ENCODE measurements around the gene CHTF18. TPM values are rescaled to one million over a fixed set of nuclear protein-coding genes. Genes with fewer than 3 reads are reported as not detected.

The CHTF18 gene
- total and polyA plus RNA-seq, 10 of the 15 experiments (the other 5 are each of a cell fraction or from before 2014, with no cell fraction given) = 1.6 to 87.8 (median 19.4) TPM

DNA sequence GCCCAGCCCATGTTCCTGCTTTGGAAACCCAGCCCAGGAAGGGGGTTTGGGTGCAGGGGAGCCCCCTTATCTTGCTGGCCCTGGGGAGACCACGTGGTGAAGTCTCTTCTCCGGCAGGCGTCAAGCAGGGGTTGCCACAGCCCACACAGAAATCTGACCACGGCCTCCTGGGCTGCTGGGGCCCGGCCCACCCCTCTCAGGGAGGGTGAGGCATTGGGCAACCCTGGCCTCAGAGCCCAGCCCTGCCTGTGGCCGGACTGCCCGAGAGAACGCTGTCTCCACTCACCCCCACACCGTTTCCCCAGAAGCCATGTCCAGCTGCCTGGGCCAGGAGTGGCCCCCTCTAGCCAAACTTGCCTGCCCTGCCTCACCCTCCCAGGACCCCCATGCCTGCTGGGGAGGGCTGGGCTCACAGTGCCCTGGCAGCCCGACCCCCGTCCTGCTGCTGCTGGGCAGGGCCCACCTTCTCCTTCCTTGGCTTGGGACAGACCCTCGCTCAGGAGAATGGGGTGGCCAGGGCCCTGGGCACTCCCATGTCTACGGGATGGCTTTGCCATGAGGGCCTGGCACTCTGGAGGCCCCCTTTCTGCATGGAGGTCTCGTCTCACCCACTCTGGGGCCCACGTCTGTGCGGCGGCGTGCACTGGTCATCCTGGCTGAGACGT, 6.9 kb upstream of the CHTF18 start:
- DNase-seq (ENCODE audit: low read depth, low spot score) (no peak), ATAC-seq (no peak), FAIRE-seq (no peak)
- no peaks in the 10 kb centered on the region for H4K20me1 ChIP-seq (ENCODE audit: control insufficient read depth, insufficient read depth)
- no peak overlapping the region for H2AFZ ChIP-seq (ENCODE audit: control insufficient read depth, low read depth, low read length)
- H3K27me3 ChIP-seq (replicated peaks in 1 of 2; ENCODE audit: control insufficient read depth in 2 of 2, insufficient read depth in 2 of 2, low read length in 1 of 2) = no peaks in the 10 kb centered on the region
- BruUV-seq (replicated peaks) = no TSS peak
- no peak for TF ChIP-seq GATAD2B (conservative IDR thresholded peaks at IDR 0.05; ENCODE audit: low read depth)
- no peak overlapping the region for H3K4me2 ChIP-seq (ENCODE audit: control insufficient read depth, insufficient read depth)
- no peak overlapping the region for H3K9ac ChIP-seq (ENCODE audit: control insufficient read depth, insufficient read depth, low read length)
- peaks cover 0 to 5% of the 10 kb centered on the region in 2 experiments; a peak in 2 of 4 replicates for H3K36me3 ChIP-seq (ENCODE audit: control insufficient read depth in 2 of 2, insufficient read depth in 2 of 2, low read length in 1 of 2)
- H3K9me3 ChIP-seq (replicated peaks; ENCODE audit: control insufficient read depth, insufficient read depth, low read length) = no peaks in the 10 kb centered on the region
- ChIA-PET POLR2A (no interaction called here), RAD21 (ENCODE audit: unreplicated experiment) (no interaction called here), CTCF (no interaction called here), SMC1A (ENCODE audit: uncharacterized antibody, unreplicated experiment) (no interaction called here)
- in situ Hi-C loops (cut with MboI) (no loop called here), intact Hi-C loops (cut with micrococcal nuclease; ENCODE audit: unreplicated experiment) (no loop called here)
- H3K4me1 ChIP-seq (ENCODE audit: control insufficient read depth, insufficient read depth, low read length) = no peaks in the 10 kb centered on the region
- no peak overlapping the region for H3K27ac ChIP-seq (ENCODE audit: control insufficient read depth, insufficient read depth)
- 19% methylated on average over 19 of the region's 19 CpGs for WGBS (ENCODE audit: insufficient coverage, insufficient replicate concordance, low lambda C conversion rate, missing lambda C conversion rate)
- H3K4me3 ChIP-seq = no peak overlapping the region
- H3K79me2 ChIP-seq (ENCODE audit: control insufficient read depth, insufficient read depth, low read length) = no peaks in the 10 kb centered on the region; the same call in none of the 2 replicates

DNA sequence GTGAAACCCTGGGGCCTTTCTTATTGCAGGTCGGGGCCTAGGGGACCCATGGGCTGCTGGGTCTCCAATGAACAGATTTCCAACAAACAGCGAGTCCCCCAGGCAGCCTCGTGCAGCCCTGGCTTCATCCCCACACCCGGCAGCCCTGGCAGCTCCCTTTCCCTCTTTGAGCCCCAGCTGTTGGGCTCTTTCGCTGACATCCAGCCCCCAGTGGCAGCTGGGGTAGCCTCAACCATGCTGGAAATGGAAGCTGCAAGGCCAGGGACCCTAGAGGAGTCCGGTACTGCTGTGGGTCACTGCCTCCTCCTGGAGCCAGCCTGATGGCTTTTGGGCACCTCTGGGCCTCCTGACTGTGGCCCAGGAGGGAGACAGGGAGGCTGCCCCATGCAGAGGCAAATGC, 6.2 kb upstream of the CHTF18 start:
- peaks cover 3% of the 10 kb centered on the region for H3K79me2 ChIP-seq (ENCODE audit: control insufficient read depth, insufficient read depth, low read length)
- no peaks in the 10 kb centered on the region for H3K9me3 ChIP-seq (replicated peaks; ENCODE audit: control insufficient read depth, insufficient read depth, low read length)
- H3K27ac ChIP-seq (ENCODE audit: control insufficient read depth, insufficient read depth) = no peak overlapping the region
- no peak overlapping the region for H3K9ac ChIP-seq (ENCODE audit: control insufficient read depth, insufficient read depth, low read length)
- RAD21 ChIA-PET (ENCODE audit: unreplicated experiment) = no interaction called here
- peaks cover 0 to 5% of the 10 kb centered on the region in 2 experiments; a peak in 2 of 4 replicates for H3K36me3 ChIP-seq (ENCODE audit: control insufficient read depth in 2 of 2, insufficient read depth in 2 of 2, low read length in 1 of 2)
- H3K4me2 ChIP-seq (ENCODE audit: control insufficient read depth, insufficient read depth) = no peak overlapping the region
- intact Hi-C loops (cut with micrococcal nuclease; ENCODE audit: unreplicated experiment) (no loop called here), in situ Hi-C loops (cut with MboI) (no loop called here)
- no peaks in the 10 kb centered on the region for H3K27me3 ChIP-seq (replicated peaks in 1 of 2; ENCODE audit: control insufficient read depth in 2 of 2, insufficient read depth in 2 of 2, low read length in 1 of 2)
- no peak overlapping the region for H2AFZ ChIP-seq (ENCODE audit: control insufficient read depth, low read depth, low read length)
- no peak overlapping the region for H3K4me3 ChIP-seq
- WGBS (ENCODE audit: insufficient coverage, insufficient replicate concordance, low lambda C conversion rate, missing lambda C conversion rate) = 20% methylated on average over 6 of the region's 6 CpGs
- DNase-seq (ENCODE audit: low read depth, low spot score) (no peak), FAIRE-seq (no peak), ATAC-seq (no peak)
- SMC1A ChIA-PET (ENCODE audit: uncharacterized antibody, unreplicated experiment) = no interaction called here
- CTCF ChIA-PET = no interaction called here
- no peaks in the 10 kb centered on the region for H4K20me1 ChIP-seq (ENCODE audit: control insufficient read depth, insufficient read depth)
- POLR2A ChIA-PET = no interaction called here
- BruUV-seq (replicated peaks) = no TSS peak
- peaks cover 3% of the 10 kb centered on the region; the same call in 1 of the 2 replicates for H3K4me1 ChIP-seq (ENCODE audit: control insufficient read depth, insufficient read depth, low read length)
- TF ChIP-seq TARDBP (IDR thresholded peaks at IDR 0.05; ENCODE audit: borderline replicate concordance) = no peak
- TF ChIP-seq HDAC2 (IDR thresholded peaks at IDR 0.05) = no peak
- no peak for TF ChIP-seq NRF1 (conservative IDR thresholded peaks at IDR 0.05; ENCODE audit: low read depth, low read length)
- no peak for TF ChIP-seq PML (IDR thresholded peaks at IDR 0.05; ENCODE audit: low read length)
- no peak for TF ChIP-seq YBX1 (IDR thresholded peaks at IDR 0.05)
- TF ChIP-seq CHD4 (IDR thresholded peaks at IDR 0.05) = no peak
- TF ChIP-seq CUX1 (IDR thresholded peaks at IDR 0.05; ENCODE audit: insufficient replicate concordance, low read depth, low read length) = no peak
- no peak for TF ChIP-seq SREBF2 (IDR thresholded peaks at IDR 0.05; ENCODE audit: low read length)
- TF ChIP-seq, protein P1, sequence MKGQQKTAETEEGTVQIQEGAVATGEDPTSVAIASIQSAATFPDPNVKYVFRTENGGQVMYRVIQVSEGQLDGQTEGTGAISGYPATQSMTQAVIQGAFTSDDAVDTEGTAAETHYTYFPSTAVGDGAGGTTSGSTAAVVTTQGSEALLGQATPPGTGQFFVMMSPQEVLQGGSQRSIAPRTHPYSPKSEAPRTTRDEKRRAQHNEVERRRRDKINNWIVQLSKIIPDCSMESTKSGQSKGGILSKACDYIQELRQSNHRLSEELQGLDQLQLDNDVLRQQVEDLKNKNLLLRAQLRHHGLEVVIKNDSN (IDR thresholded peaks at IDR 0.05; ENCODE audit: borderline replicate concordance, extremely low read length, insufficient read depth, low read depth, low read length) = no peak
- TF ChIP-seq JUND (IDR thresholded peaks at IDR 0.05; ENCODE audit: low read depth, low read length) = no peak
- TF ChIP-seq CEBPB (IDR thresholded peaks at IDR 0.05; ENCODE audit: borderline replicate concordance in 1 of 2, low read depth in 2 of 2, low read length in 2 of 2) = no peak
- no peak for TF ChIP-seq BMI1 (IDR thresholded peaks at IDR 0.05; ENCODE audit: borderline replicate concordance)

All from GM12878 (cell line).